ENCODE measurements around the gene SPAG16. TPM values are rescaled to one million over a fixed set of nuclear protein-coding genes. Genes with fewer than 3 reads are reported as not detected.

SPAG16 gene
- total RNA-seq, 1 experiment from 2014 or later: 30.0 TPM

DNA sequence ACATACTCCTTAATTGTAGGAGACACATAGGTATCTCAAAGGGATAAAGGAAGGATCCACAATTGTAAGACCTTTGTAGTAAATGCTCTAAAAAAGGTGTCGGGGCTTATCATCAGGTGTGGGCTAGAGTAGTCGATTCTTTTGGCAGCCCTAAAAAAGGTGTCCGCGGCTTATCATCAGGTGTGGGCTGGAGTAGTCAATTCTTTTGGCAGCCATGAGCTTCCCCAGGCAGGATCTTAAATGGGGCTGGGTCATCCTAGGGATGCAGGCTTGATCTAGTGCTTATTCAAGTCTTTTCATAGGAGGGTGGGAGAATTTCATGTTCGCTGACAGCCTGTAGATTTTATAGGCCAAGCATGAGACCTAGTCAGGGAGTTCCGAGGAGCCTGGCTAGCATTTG lies 720.2 kb downstream of the SPAG16 start:
- H3K27ac ChIP-seq: no peak overlapping the region
- no peaks in the 10 kb centered on the region for H3K36me3 ChIP-seq (ENCODE audit: low read depth)
- no peaks in the 10 kb centered on the region for H4K20me1 ChIP-seq (ENCODE audit: insufficient read depth)
- CTCF ChIA-PET: no interaction called here
- intact Hi-C loops (cut with micrococcal nuclease; ENCODE audit: unreplicated experiment): no loop called here
- H3K9me2 ChIP-seq (ENCODE audit: insufficient read depth): no peaks in the 10 kb centered on the region; the same call in 1 of the 2 replicates
- no TSS peak for BruUV-seq (replicated peaks)
- H2AFZ ChIP-seq: peak overlapping the region; percentile 23; the same call in 1 of the 2 replicates
- H3K4me3 ChIP-seq: no peak overlapping the region
- no peak for DNase-seq
- H3K9me3 ChIP-seq (ENCODE audit: insufficient read depth, low read depth): peaks cover 5% of the 10 kb centered on the region; the same call in 1 of the 2 replicates
- no peaks in the 10 kb centered on the region for H3K4me1 ChIP-seq (replicated peaks; ENCODE audit: insufficient read depth)
- no peaks in the 10 kb centered on the region for H3K27me3 ChIP-seq (ENCODE audit: insufficient read depth, low read depth)
- no peaks in the 10 kb centered on the region for H3F3A ChIP-seq (ENCODE audit: insufficient read depth, low read depth)
- no peaks in the 10 kb centered on the region for H3K79me2 ChIP-seq (ENCODE audit: low read depth)
- H3K4me2 ChIP-seq: no peak overlapping the region
- POLR2A ChIA-PET (ENCODE audit: unreplicated experiment): no interaction called here
- TF ChIP-seq, protein P1, sequence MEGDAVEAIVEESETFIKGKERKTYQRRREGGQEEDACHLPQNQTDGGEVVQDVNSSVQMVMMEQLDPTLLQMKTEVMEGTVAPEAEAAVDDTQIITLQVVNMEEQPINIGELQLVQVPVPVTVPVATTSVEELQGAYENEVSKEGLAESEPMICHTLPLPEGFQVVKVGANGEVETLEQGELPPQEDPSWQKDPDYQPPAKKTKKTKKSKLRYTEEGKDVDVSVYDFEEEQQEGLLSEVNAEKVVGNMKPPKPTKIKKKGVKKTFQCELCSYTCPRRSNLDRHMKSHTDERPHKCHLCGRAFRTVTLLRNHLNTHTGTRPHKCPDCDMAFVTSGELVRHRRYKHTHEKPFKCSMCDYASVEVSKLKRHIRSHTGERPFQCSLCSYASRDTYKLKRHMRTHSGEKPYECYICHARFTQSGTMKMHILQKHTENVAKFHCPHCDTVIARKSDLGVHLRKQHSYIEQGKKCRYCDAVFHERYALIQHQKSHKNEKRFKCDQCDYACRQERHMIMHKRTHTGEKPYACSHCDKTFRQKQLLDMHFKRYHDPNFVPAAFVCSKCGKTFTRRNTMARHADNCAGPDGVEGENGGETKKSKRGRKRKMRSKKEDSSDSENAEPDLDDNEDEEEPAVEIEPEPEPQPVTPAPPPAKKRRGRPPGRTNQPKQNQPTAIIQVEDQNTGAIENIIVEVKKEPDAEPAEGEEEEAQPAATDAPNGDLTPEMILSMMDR (conservative IDR thresholded peaks at IDR 0.05): no peak
- TF ChIP-seq EZH2 (IDR thresholded peaks at IDR 0.05; ENCODE audit: low read depth): no peak

DNA sequence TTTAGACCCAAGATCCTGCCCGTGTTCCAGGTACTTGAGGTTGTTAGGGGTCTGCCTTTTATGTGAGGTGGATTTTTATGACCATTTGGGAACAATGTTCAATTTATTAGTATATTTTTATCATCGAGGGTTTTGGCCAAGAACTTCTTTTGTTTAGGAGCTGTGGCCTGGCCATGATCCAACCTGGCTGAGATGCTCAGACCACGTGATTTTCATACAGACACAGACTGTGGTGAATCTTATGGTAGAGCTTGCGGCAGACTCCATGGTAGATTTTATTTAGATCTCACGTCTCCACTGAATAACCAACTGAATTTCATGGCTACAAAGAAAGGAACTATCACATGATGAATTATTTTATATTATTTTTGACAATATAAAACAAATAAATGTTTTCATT lies 721.1 kb downstream of the SPAG16 start:
- CTCF ChIA-PET: no interaction called here

GRCh38 chr2:214006601-214007000 lies 722.3 kb downstream of the SPAG16 start:
- no TSS peak for BruUV-seq (replicated peaks)
- H3K4me2 ChIP-seq: no peak overlapping the region
- H3K27ac ChIP-seq: no peak overlapping the region
- no peaks in the 10 kb centered on the region for H3K36me3 ChIP-seq (ENCODE audit: low read depth)
- H3K4me3 ChIP-seq: no peak overlapping the region
- no peaks in the 10 kb centered on the region for H3K9me2 ChIP-seq (ENCODE audit: insufficient read depth)
- ChIA-PET POLR2A (ENCODE audit: unreplicated experiment) (interaction anchor here (0.6 kb wide), 1 partner anchor 139 kb away, joined by 3 read pairs; no protein-coding TSS in a partner anchor), CTCF (no interaction called here)
- no peaks in the 10 kb centered on the region for H3F3A ChIP-seq (ENCODE audit: insufficient read depth, low read depth)
- no peaks in the 10 kb centered on the region for H3K4me1 ChIP-seq (replicated peaks; ENCODE audit: insufficient read depth)
- TF ChIP-seq, protein P1 (conservative IDR thresholded peaks at IDR 0.05): no peak
- no peak for TF ChIP-seq EZH2 (IDR thresholded peaks at IDR 0.05; ENCODE audit: low read depth)
- H3K9me3 ChIP-seq (ENCODE audit: insufficient read depth, low read depth): peaks cover 5% of the 10 kb centered on the region; the same call in 1 of the 2 replicates
- no peak for DNase-seq
- no peak overlapping the region for H2AFZ ChIP-seq
- no peaks in the 10 kb centered on the region for H3K79me2 ChIP-seq (ENCODE audit: low read depth)
- H3K27me3 ChIP-seq (ENCODE audit: insufficient read depth, low read depth): no peaks in the 10 kb centered on the region
- no peaks in the 10 kb centered on the region for H4K20me1 ChIP-seq (ENCODE audit: insufficient read depth)
- intact Hi-C loops (cut with micrococcal nuclease; ENCODE audit: unreplicated experiment): no loop called here

More for the DNA sequence above, 721.1 kb downstream of the SPAG16 start:
- Histone ChIP-seq H3F3A (ENCODE audit: insufficient read depth, low read depth) (no peaks in the 10 kb centered on the region), H3K27ac (no peak overlapping the region), H3K4me2 (no peak overlapping the region), H3K79me2 (ENCODE audit: low read depth) (no peaks in the 10 kb centered on the region), H3K9me2 (ENCODE audit: insufficient read depth) (no peaks in the 10 kb centered on the region; the same call in 1 of the 2 replicates), H3K4me3 (no peak overlapping the region), H3K9me3 (ENCODE audit: insufficient read depth, low read depth) (peaks cover 5% of the 10 kb centered on the region; the same call in 1 of the 2 replicates), H2AFZ (peak overlapping the region; percentile 61; the same call in 1 of the 2 replicates), H3K36me3 (ENCODE audit: low read depth) (no peaks in the 10 kb centered on the region), H3K27me3 (ENCODE audit: insufficient read depth, low read depth) (no peaks in the 10 kb centered on the region), H3K4me1 (replicated peaks; ENCODE audit: insufficient read depth) (no peaks in the 10 kb centered on the region), H4K20me1 (ENCODE audit: insufficient read depth) (no peaks in the 10 kb centered on the region)
- DNase-seq: no peak
- POLR2A ChIA-PET (ENCODE audit: unreplicated experiment): no interaction called here
- BruUV-seq (replicated peaks): no TSS peak
- no peak for TF ChIP-seq EZH2 (IDR thresholded peaks at IDR 0.05; ENCODE audit: low read depth)
- TF ChIP-seq, protein P1 (conservative IDR thresholded peaks at IDR 0.05): no peak
- intact Hi-C loops (cut with micrococcal nuclease; ENCODE audit: unreplicated experiment): no loop called here

Data from PC-9 (cell line).